ENCODE measurements around the gene GRK5. TPM values are rescaled to one million over a fixed set of nuclear protein-coding genes. Genes with fewer than 3 reads are reported as not detected.

The GRK5 gene
- total RNA-seq, 6 experiments from 2014 or later, result 9.7 to 16.8 (median 15.9) TPM

GRCh38 chr10:119449760-119450461 lies 242.5 kb downstream of the GRK5 start:
- DNase-seq, result no peak
- H3K27me3 Mint-ChIP-seq (ENCODE audit: insufficient read depth), result peaks cover 3% of the 10 kb centered on the region
- no peak overlapping the region for H3K4me3 Mint-ChIP-seq

DNA sequence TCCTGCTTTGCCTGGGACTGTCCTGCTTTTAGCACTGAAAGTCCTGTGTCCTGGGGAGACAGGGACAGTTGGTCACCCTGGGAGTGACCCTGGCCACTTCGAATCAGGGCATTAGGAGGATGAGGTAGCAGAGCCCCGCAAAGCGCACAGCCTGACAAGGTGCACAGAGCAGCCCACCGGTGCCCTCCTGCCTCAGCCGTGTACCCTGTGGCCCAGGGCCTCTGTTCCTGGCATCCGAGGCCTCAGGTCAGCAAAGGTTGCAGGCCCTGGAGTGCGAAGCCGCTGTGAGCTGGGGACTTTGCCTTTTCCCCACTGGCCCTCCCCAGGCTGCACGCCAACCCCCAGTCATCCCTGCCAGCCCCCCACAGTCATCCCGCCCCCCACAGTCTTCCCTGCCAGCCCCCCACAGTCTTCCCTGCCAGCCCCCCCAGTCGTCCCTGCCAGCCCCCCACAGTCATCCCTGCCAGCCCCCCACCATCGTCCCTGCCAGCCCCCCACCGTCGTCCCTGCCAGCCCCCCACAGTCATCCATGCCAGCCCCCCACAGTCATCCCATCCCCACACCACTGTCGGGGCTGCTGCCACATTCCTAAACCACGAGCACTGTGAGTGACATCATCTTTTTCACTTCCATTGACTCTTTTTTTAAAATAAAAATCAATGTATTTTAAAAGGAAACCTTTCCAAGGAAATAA lies 243.4 kb downstream of the GRK5 start:
- no peak overlapping the region for H3K4me3 Mint-ChIP-seq
- no peak for DNase-seq
- H3K9me3 Mint-ChIP-seq, result no peaks in the 10 kb centered on the region
- peaks cover 3% of the 10 kb centered on the region for H3K27me3 Mint-ChIP-seq (ENCODE audit: insufficient read depth)
- peaks cover 9% of the 10 kb centered on the region for H3K4me1 Mint-ChIP-seq (ENCODE audit: low read depth)
- H3K36me3 Mint-ChIP-seq (ENCODE audit: low read depth), result no peaks in the 10 kb centered on the region
- no peak overlapping the region for H3K27ac Mint-ChIP-seq
- no peak for TF ChIP-seq CTCF (IDR thresholded peaks at IDR 0.05)

More at GRCh38 chr10:119449760-119450461, 242.5 kb downstream of the GRK5 start:
- H3K27ac Mint-ChIP-seq, result peak overlapping the region; percentile 29; the same call in 1 of the 2 replicates
- peaks cover 9% of the 10 kb centered on the region for H3K4me1 Mint-ChIP-seq (ENCODE audit: low read depth)
- no peak for TF ChIP-seq CTCF (IDR thresholded peaks at IDR 0.05)
- no peaks in the 10 kb centered on the region for H3K9me3 Mint-ChIP-seq
- no peaks in the 10 kb centered on the region for H3K36me3 Mint-ChIP-seq (ENCODE audit: low read depth)

DNA sequence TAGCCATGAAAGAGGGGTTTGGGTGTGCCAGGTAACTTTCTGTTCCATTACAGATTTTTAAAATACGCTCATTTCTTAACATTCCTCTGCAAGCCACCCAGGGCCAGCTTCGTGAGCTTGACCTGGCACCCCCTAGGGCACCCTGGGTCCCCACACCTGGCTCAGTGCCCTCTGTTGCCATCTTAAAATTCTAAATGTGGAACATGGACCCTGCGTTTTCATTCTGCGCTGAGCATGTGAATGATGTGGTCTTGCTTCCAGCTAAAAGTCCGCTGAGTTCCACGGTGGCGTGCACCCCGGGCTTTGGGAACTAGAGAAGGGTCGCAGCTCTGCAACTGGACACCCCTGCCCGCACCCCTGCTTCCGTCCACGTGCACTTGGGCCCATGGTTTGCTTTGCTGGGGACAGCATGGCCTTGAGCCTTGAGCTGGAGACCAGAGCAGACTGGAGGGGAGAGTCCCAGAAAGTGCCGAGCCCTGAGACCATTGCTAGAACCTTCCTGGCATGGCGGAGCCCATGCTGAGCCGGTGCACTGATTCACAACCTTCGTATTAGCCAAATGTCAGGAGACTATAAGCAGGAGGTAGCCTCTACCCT lies 244.0 kb downstream of the GRK5 start:
- TF ChIP-seq CTCF (IDR thresholded peaks at IDR 0.05), result no peak
- Mint-ChIP-seq H3K4me1 (ENCODE audit: low read depth) (peaks cover 9% of the 10 kb centered on the region), H3K27me3 (ENCODE audit: insufficient read depth) (no peaks in the 10 kb centered on the region; the same call in none of the 2 replicates), H3K36me3 (ENCODE audit: low read depth) (no peaks in the 10 kb centered on the region), H3K27ac (no peak overlapping the region), H3K4me3 (no peak overlapping the region), H3K9me3 (no peaks in the 10 kb centered on the region)
- DNase-seq, result no peak

DNA sequence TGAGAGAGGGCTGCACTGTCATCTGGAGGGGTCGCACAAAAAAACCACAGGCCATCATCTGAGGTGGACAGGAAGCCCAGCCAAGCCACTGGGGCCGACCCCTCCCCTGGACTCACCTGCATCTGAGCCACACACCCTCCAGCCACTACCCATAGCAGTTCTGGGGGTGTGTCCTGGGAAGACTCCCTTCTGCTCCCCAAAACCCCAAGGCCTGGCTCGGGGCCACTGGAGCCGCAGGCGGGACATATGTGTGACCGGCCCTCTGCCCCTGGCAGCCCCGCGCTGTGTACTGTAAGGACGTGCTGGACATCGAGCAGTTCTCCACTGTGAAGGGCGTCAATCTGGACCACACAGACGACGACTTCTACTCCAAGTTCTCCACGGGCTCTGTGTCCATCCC lies 245.0 kb downstream of the GRK5 start:
- H3K27me3 Mint-ChIP-seq (ENCODE audit: insufficient read depth), result no peaks in the 10 kb centered on the region; the same call in none of the 2 replicates
- H3K27ac Mint-ChIP-seq, result no peak overlapping the region
- no peaks in the 10 kb centered on the region for H3K9me3 Mint-ChIP-seq
- TF ChIP-seq CTCF (IDR thresholded peaks at IDR 0.05), result no peak
- DNase-seq, result no peak
- H3K4me1 Mint-ChIP-seq (ENCODE audit: low read depth), result peaks cover 9% of the 10 kb centered on the region
- H3K36me3 Mint-ChIP-seq (ENCODE audit: low read depth), result no peaks in the 10 kb centered on the region
- no peak overlapping the region for H3K4me3 Mint-ChIP-seq

DNA sequence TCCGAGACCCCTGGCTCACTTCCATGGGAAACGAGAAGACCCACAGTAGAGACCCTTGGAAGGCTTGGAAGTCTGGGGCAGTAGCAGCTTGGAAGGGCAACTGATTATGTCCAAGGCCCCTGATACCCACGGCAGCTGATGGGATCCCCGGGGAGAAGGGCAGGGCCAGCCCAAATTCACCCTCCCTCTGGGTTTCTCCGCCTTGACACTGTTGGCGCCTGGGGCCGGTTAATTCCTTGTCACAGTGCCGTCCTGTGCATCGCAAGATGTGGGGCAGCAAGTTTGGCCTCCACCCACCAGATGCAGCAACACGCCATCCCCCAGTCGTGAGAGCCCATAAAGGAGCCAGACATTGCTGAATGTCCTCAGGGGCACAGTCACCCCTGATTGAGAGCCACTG lies 245.9 kb downstream of the GRK5 start:
- Mint-ChIP-seq H3K4me3 (no peak overlapping the region), H3K4me1 (ENCODE audit: low read depth) (peaks cover 9% of the 10 kb centered on the region)

More for the DNA sequence above, 245.9 kb downstream of the GRK5 start:
- no peaks in the 10 kb centered on the region; the same call in none of the 2 replicates for H3K27me3 Mint-ChIP-seq (ENCODE audit: insufficient read depth)
- no peaks in the 10 kb centered on the region for H3K9me3 Mint-ChIP-seq
- no peak for DNase-seq
- TF ChIP-seq CTCF (IDR thresholded peaks at IDR 0.05), result no peak
- 0 out of 2 replicates have a peak overlapping the region, but pooled peaks have one; percentile 13 for H3K27ac Mint-ChIP-seq
- H3K36me3 Mint-ChIP-seq (ENCODE audit: low read depth), result no peaks in the 10 kb centered on the region
